HG02981 (cell line): ENCODE results near the gene ABCF2.
A peak's percentile ranks its signal among the peaks of the same experiment; 100 is the strongest.

ENCODE experiments used
- ATAC-seq: cut with Tn5 transposase; IDR thresholded peaks from one replicate; pipeline ENCODE4 v1.9.1; 2021; ENCODE audit warnings: mild to moderate bottlenecking, moderate library complexity; ENCODE audit not compliant: unreplicated experiment

Gene ABCF2

GRCh38 chr7:151226560-151226874 lies 488 bp downstream of the ABCF2 start:
- ATAC-seq, result peak; percentile 1

GRCh38 chr7:151225948-151226510 lies 976 bp downstream of the ABCF2 start:
- ATAC-seq, result no peak

- ATAC-seq, result no peak
Observed at GRCh38 chr7:151223728-151224127, 3.3 kb downstream of the ABCF2 start.

GRCh38 chr7:151218170-151218569 lies 8.8 kb downstream of the ABCF2 start:
- no peak for ATAC-seq

GRCh38 chr7:151215396-151215795 lies 11.6 kb downstream of the ABCF2 start:
- ATAC-seq, result no peak

- no peak for ATAC-seq
Observed at GRCh38 chr7:151213826-151214225, 13.2 kb downstream of the ABCF2 start.

- no peak for ATAC-seq
Observed at GRCh38 chr7:151212626-151213025, 14.4 kb downstream of the ABCF2 start.

GRCh38 chr7:151211155-151211772 lies 15.7 kb downstream of the ABCF2 start:
- no peak for ATAC-seq

GRCh38 chr7:151210087-151210854 lies 16.7 kb downstream of the ABCF2 start, which contains the start of gene H2BK1:
Gene H2BK1, minus strand, starts transcription at chr7:151210488. Its CDS starts 170 bp downstream, at chr7:151210318.
- ATAC-seq, result no peak

GRCh38 chr7:151209588-151209987 lies 17.4 kb downstream of the ABCF2 start:
- ATAC-seq, result no peak

- no peak for ATAC-seq
Observed at GRCh38 chr7:151208253-151208862, 18.6 kb downstream of the ABCF2 start.

- no peak for ATAC-seq
Observed at GRCh38 chr7:151207804-151208203, 19.2 kb downstream of the ABCF2 start.

- ATAC-seq, result no peak
Observed at GRCh38 chr7:151207315-151207714, 19.7 kb downstream of the ABCF2 start.

GRCh38 chr7:151206914-151207313 lies 20.1 kb downstream of the ABCF2 start:
- ATAC-seq, result no peak

- ATAC-seq, result no peak
Observed at GRCh38 chr7:151205730-151206129, 21.3 kb downstream of the ABCF2 start.

GRCh38 chr7:151204383-151205032 lies 22.5 kb downstream of the ABCF2 start:
- ATAC-seq, result no peak

GRCh38 chr7:151202836-151203235 lies 24.2 kb downstream of the ABCF2 start:
- ATAC-seq, result no peak

GRCh38 chr7:151201751-151202150 lies 25.3 kb downstream of the ABCF2 start:
- ATAC-seq, result no peak

GRCh38 chr7:151201344-151201743 lies 25.7 kb downstream of the ABCF2 start:
- no peak for ATAC-seq

GRCh38 chr7:151198945-151199848 lies 27.8 kb downstream of the ABCF2 start:
- no peak for ATAC-seq
